ENCODE measurements around the gene ENOX1.

Gene ENOX1

DNA sequence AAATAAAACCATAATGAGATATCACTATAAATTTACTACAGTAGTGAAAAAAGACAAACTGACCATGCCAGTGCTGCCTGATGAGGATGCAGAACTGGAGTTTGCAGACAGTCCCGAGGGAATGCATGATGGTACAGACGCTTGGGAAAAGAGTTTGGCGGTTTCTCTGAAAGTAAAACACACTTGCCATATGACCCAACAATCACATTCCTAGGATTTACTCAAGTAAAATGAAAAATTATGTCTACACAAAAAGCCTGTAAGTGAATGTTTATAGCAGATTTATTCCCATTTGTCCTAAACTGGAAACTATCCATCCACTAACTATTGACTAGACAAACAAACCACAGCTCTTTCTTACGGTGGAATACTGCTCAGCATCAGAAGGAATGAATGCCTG lies 492.4 kb downstream of the ENOX1 start:
- no peak overlapping the region for H3K4me3 ChIP-seq (ENCODE audit: low read length)
- no peak for TF ChIP-seq ZNF274 (IDR thresholded peaks at IDR 0.05; ENCODE audit: low read depth, low read length)

- H3K4me3 ChIP-seq (ENCODE audit: low read length), result no peak overlapping the region
- no peak for TF ChIP-seq ZNF274 (IDR thresholded peaks at IDR 0.05; ENCODE audit: low read depth, low read length)
Observed at GRCh38 chr13:43293986-43294385, 492.8 kb downstream of the ENOX1 start.

DNA sequence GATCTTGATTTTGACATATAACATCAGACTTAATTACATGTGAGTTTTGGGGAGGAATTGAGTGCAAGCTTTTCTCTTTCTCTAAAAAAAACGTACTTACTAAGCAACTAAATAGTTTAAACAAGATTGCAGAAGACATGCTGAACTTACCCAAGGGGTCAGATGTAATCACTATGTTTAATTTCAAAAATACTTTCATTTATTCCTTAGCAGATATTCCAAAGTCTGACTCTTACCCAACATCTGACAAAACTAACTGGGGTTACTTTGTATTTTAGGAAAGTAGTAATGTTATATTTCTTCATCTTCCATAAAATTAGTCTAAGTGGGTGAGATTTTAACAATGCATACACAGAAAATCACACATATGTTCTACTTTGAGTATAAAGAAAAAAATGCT lies 493.2 kb downstream of the ENOX1 start:
- no peak overlapping the region for H3K4me3 ChIP-seq (ENCODE audit: low read length)
- TF ChIP-seq ZNF274 (IDR thresholded peaks at IDR 0.05; ENCODE audit: low read depth, low read length), result no peak

DNA sequence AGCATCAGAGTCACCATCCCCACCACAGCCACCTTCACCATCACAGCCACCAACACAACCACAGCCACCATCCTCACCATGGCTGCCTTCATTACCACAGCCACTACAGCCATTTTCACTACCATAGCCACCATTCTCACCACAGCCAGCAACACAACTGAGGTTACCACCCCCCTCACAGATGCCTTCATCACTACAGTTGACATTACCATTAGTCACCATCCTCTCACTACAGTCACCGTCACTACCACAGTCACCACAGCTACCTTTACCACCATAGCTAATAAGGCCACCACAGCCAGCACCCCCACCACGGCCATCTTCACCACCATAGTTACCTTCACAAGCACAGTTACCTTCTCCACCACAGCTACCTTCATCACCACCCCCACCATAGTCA lies 493.8 kb downstream of the ENOX1 start:
- no peak overlapping the region for H3K4me3 ChIP-seq (ENCODE audit: low read length)
- TF ChIP-seq ZNF274 (IDR thresholded peaks at IDR 0.05; ENCODE audit: low read depth, low read length), result no peak

- H3K4me3 ChIP-seq (ENCODE audit: low read length), result no peak overlapping the region
- no peak for TF ChIP-seq ZNF274 (IDR thresholded peaks at IDR 0.05; ENCODE audit: low read depth, low read length)
Observed at GRCh38 chr13:43291287-43292060, 495.3 kb downstream of the ENOX1 start.

DNA sequence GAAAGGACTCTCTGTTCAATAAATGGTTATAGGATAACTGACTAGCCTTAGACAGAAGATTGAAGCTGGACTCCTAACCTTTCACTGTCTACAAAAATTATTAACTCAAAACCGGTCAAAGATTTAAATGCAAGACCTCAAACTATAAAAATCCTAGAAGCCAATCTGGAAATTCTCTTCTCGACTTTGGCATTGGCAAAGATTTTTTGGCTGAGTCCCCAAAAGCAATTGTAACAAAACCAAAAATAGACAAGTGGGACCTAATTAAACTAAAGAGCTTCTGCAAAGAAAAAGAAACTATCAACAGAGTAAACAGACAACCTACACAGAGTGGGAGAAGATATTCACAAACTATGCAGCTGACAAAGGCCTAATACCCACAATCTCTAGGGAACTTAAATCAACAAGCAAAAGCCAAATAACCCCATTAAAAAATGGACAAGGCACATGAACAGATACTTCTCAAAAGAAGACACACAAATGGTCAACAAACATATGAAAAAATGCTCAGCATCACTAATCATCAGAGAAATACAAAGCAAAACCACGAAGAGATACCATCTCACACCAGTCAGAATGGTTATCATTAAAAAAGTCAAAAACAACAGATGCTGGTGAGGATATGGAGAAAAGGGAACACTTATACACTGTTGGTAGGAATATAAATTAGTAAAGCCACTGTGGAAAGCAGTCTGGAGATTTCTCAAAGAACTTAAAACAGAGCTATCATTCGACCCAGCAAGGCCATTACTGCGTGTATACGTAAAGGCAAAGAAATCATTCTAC lies 497.1 kb downstream of the ENOX1 start:
- no peak overlapping the region for H3K4me3 ChIP-seq (ENCODE audit: low read length)
- no peak for TF ChIP-seq ZNF274 (IDR thresholded peaks at IDR 0.05; ENCODE audit: low read depth, low read length)

- no peak for TF ChIP-seq ZNF274 (IDR thresholded peaks at IDR 0.05; ENCODE audit: low read depth, low read length)
- no peak overlapping the region for H3K4me3 ChIP-seq (ENCODE audit: low read length)
Observed at GRCh38 chr13:43286751-43287150, 500.0 kb downstream of the ENOX1 start.

DNA sequence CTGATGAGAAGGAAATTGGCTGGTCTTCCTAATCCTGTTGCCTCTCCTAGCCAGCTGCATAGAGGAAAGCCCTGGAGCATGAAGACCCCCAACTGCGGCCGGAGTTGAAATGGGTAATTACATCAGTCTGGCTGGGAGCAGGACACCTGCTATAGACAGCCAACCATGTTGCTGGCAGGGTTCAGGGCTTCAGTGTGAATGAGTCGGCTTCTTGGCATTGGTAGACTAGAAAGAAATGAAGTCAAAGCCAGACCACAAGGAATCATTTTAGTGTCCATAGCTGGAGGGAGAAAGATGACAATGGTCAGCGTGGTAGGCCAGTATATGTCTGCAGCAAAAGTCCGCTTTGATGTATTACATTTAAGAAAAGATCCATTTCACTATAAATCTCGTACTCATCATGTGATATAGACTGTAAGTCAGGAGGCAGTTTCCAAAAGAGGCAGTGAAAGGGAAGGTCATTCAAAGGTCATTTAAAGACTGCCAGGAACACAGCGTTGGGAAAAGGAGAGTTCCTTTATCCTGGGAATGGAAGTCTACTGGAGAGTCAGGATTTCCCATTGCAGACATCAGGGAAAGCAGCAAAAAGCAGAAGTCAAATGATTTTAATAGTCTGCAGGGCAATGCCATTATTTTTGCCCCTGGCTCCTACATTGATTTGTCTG lies 500.7 kb downstream of the ENOX1 start:
- H3K4me3 ChIP-seq (ENCODE audit: low read length), result no peak overlapping the region
- TF ChIP-seq ZNF274 (IDR thresholded peaks at IDR 0.05; ENCODE audit: low read depth, low read length), result no peak

DNA sequence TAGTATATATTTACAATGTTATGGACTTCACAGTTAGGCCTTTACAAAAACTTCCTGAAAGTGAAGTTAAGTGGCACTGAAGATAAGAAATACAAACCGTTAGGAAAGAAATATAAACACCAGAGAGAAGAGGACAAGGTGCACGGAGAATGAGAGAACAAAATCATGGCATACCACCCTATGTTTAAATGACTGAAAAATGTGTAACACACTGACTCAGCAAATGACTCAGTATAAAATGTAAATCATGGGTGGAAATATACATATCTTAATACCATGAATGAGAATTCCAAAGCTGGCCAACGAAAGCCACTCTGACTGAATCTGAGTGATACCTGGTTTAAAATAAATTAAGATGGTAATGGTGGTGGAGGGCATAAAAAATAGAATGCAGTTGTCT lies 502.6 kb downstream of the ENOX1 start:
- TF ChIP-seq ZNF274 (IDR thresholded peaks at IDR 0.05; ENCODE audit: low read depth, low read length), result no peak
- H3K4me3 ChIP-seq (ENCODE audit: low read length), result no peak overlapping the region

DNA sequence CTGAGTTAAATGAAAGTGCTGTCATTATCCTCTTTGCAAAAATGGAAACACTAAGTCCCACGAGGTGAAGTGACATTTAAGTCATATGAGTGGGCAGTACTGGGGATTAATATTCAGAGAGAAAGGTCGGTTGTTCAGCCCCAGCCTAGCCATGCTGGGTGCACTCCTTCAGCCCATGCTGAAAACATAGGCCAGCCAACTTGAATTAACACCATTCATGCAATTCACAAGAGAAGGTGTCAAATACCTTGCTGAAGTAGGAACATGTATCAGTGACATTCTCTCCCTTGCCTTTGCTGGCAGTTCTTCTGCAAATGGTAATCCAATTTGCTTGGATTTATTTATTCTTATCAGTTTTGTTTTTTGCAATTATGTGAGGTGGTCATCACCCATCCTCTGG lies 507.1 kb downstream of the ENOX1 start:
- TF ChIP-seq ZNF274 (IDR thresholded peaks at IDR 0.05; ENCODE audit: low read depth, low read length), result no peak
- H3K4me3 ChIP-seq (ENCODE audit: low read length), result no peak overlapping the region

GRCh38 chr13:43278127-43278526 lies 508.6 kb downstream of the ENOX1 start:
- TF ChIP-seq ZNF274 (IDR thresholded peaks at IDR 0.05; ENCODE audit: low read depth, low read length), result no peak

DNA sequence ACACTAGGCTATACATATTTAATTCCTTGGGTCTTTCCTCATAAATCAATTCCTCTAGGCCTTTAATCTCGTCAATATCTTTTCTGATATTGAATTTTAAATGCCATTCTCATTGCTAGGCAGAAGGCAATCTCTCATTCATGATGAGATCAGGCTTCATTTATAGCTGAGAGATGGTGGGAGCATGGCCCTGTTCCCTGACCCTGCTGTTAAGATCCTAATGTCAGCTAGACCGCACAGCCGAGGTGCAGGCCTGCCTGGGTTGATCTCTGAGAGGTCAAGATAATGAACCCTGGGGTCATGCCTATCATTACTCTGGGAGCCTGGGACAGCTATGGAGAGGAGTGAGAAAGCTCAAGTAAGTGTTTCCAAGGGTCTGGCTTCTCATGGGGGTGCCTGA lies 509.6 kb downstream of the ENOX1 start:
- TF ChIP-seq ZNF274 (IDR thresholded peaks at IDR 0.05; ENCODE audit: low read depth, low read length), result no peak

More at GRCh38 chr13:43278127-43278526, 508.6 kb downstream of the ENOX1 start:
- no peak overlapping the region for H3K4me3 ChIP-seq (ENCODE audit: low read length)

GRCh38 chr13:43274881-43275280 lies 511.9 kb downstream of the ENOX1 start:
- no peak for TF ChIP-seq ZNF274 (IDR thresholded peaks at IDR 0.05; ENCODE audit: low read depth, low read length)
- no peak overlapping the region for H3K4me3 ChIP-seq (ENCODE audit: low read length)

More for the DNA sequence above, 509.6 kb downstream of the ENOX1 start:
- H3K4me3 ChIP-seq (ENCODE audit: low read length), result no peak overlapping the region

DNA sequence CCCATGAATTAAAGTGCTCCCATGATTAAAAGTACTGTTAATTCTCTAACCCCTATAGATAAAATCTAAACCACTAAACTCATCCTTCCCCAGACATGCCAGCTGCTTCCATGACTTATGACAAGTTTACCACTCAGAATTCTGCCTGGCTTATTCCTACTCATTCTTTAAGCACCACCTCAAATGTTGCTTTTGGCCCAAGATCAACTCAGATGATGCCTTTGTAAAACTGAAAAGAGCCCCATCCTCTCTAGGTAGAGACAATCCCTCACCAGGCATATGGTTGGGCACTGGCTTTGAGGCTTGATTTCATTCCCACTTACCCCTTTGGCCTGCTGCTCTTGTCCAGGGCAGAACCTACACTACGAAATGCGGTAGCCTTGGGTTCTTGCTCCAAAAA lies 513.4 kb downstream of the ENOX1 start:
- TF ChIP-seq ZNF274 (IDR thresholded peaks at IDR 0.05; ENCODE audit: low read depth, low read length), result no peak
- H3K4me3 ChIP-seq (ENCODE audit: low read length), result no peak overlapping the region

GRCh38 chr13:43272851-43273250 lies 513.9 kb downstream of the ENOX1 start:
- H3K4me3 ChIP-seq (ENCODE audit: low read length), result no peak overlapping the region
- TF ChIP-seq ZNF274 (IDR thresholded peaks at IDR 0.05; ENCODE audit: low read depth, low read length), result no peak
